Middle frontal gyrus (tissue), 1 donor: ENCODE data around the gene PHKB.
"Not testable (repeated sequence)": the region's sequence is repeated elsewhere in the genome, so short reads cannot be mapped to it uniquely, and the experiment has no call there.

Experiments
- DNase-seq: peaks from one replicate; pipeline ENCODE4 v3.0.0-alpha.2; 2015; ENCODE audit warnings: low spot score; ENCODE audit errors: extremely low spot score

The PHKB gene

DNA sequence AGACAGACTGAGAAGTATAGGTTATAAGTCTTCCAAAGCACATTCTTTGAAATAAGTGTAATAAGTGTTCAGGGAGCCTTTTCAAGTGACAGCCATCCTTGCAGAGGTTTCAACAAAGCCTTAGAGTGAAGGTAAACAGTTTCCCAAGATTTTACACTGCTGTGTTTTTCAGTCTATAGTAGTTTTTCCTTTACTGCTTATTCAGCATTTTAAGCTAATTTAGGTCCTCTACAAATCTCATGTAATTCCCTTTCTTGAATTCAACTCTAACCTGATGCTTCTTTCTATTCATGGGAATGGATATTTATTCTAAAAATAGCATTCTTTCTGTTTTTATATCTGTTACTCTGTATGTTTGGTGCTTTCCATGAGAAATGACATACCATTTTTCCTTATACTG is 211.3 kb downstream of the PHKB start:
- no peak for DNase-seq

DNA sequence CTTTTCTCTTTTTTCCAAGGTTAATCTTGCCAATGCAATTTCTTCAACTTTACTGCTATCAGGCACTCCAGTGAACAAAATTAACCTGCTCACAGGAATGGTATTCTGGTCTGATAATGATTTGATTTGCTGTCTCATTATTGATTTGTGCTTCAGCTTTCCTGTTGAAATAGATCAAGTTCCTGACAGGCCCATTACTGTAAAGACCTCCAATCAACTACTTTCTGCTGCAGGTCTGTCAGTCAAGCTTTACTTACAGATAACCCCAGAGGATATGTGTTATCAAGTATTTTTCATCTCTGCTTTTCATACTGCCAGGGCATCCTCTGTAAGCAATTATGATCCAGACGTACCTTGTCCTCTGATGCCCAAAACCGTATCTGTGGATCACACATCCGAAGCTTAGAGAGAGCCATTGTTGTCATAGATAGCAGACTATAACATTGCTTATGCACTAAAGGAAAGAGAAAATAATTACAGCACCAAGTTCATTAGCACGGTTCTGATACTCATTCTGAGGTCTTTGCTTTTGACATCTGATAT is 215.6 kb downstream of the PHKB start:
- DNase-seq = no peak

DNA sequence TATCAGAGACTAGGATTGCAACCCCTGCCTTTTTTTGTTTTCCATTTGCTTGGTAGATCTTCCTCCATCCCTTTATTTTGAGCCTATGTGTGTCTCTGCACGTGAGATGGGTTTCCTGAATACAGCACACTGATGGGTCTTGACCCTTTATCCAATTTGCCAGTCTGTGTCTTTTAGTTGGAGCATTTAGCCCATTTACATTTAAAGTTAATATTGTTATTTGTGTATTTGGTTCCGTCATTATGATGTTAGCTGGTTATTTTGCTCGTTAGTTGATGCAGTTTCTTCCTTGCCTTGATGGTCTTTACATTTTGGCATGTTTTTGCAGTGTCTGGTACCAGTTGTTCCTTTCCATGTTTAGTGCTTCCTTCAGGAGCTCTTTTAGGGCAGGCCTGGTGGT is 220.4 kb downstream of the PHKB start:
- DNase-seq = not testable (repeated sequence)

DNA sequence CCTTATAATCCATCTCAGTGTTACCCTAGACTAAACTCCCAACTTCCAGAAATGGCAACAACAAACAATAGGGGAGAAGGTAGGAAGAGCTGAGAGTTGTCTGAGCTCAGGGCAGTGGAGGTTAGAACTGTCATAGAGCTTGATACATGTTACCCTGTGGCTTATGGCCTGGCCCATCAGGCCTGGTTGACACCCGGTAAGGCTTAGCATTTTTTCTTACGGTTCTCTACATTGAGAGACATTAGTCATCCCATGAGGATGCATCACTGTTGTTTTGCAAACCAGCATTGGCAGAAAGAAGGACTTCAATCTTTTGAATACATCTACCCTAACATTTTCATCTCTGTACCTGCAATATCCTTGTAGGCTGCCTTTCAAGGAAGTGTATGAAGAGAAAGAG is 226.6 kb downstream of the PHKB start:
- DNase-seq = no peak

- DNase-seq = no peak
Measured at GRCh38 chr16:47693226-47693625, 232.1 kb downstream of the PHKB start.

DNA sequence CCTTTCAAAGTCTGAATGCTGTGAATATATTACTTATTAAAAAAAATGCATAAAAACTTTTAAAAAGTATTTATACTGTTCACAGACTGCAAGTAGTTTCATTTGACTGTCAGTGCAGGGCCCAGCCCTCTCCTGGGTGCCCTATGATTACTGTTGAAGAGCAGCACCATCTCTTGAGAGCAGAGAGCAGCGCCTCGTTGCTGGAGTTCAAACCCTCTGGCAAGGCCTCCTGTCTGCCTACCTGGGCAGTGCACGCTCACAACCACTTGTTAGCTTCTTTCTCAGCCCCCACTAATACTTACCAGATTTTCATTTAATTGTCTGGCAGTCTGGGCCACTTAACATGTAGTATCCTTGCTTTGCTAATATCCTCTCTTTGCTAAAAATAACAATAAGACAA is 233.4 kb downstream of the PHKB start:
- DNase-seq = no peak

DNA sequence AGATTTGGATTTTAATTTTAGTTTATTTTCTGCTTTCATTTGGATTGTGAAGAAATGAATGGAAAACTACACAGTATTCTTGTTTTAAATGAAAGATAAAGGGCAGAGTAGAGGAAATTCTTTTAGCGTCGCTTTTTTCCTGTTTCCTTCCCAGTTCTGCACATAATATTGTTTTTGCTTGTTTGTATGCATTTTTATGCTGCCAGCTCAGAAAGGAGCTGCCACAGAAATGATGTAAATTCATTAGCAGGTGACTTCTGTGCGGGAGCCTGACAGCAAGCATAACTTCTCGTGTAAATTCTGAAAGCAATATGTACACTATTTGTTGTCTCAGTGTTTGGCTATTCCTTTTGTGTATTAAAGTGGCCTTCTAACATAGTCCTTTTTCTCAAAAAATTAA is 234.6 kb downstream of the PHKB start:
- DNase-seq = no peak

DNA sequence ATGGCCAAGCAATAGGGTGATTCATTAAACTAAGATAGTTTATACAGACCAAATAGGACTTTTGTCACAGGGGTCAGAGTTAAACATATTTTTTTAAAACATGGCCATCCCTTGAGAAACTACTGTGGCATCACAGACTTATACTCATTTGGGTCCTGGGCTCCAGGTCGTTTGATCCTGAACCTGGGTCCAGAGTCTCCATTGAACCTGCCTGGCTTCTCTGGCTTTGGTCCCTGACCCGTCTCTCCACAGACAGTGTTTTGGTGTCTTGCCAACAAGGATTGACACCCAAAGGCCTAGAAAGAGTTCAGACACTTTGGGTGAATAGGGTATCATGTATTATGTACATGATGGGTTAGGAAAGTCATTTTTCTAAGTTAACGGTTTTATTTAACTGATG is 236.7 kb downstream of the PHKB start:
- DNase-seq = no peak

- DNase-seq = no peak
Measured at GRCh38 chr16:47699106-47699505, 238.0 kb downstream of the PHKB start.

DNA sequence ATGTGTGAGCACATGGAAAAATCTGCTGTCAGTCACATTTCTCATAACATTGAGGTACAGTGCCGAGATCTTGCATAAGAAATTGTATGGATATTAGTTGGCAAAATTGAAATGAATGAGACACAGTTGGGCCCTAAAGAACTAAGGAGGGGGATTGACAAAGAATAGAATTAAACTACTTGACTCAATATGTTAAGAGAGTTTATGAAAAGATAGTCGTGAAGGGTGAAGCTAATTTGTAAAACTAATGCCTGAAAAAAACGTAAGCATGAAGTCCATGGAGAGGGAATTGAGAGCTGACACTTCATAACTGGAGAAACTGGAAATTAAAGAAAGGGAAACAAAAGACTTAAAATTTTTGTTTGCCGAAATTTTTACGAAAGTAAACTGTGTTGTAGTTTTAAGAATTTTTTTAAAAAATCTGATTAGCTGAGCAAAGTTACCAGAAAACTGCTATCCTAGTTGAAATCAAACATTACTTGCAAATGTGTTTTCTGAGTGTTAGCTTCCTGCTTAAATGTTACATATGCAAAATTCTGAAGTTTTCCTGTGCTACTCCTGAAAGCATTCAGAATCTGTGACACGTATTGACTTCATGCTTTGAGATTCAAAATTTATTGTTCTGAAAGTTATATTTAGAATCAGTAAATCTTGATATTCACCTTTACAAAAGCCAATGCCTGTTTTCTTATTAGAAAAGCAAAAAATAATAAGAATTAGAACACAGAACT is 239.9 kb downstream of the PHKB start:
- DNase-seq = no peak

- DNase-seq = no peak
Measured at GRCh38 chr16:47705266-47705665, 244.1 kb downstream of the PHKB start.

- no peak for DNase-seq
Measured at GRCh38 chr16:47711809-47712208, 250.7 kb downstream of the PHKB start.

DNA sequence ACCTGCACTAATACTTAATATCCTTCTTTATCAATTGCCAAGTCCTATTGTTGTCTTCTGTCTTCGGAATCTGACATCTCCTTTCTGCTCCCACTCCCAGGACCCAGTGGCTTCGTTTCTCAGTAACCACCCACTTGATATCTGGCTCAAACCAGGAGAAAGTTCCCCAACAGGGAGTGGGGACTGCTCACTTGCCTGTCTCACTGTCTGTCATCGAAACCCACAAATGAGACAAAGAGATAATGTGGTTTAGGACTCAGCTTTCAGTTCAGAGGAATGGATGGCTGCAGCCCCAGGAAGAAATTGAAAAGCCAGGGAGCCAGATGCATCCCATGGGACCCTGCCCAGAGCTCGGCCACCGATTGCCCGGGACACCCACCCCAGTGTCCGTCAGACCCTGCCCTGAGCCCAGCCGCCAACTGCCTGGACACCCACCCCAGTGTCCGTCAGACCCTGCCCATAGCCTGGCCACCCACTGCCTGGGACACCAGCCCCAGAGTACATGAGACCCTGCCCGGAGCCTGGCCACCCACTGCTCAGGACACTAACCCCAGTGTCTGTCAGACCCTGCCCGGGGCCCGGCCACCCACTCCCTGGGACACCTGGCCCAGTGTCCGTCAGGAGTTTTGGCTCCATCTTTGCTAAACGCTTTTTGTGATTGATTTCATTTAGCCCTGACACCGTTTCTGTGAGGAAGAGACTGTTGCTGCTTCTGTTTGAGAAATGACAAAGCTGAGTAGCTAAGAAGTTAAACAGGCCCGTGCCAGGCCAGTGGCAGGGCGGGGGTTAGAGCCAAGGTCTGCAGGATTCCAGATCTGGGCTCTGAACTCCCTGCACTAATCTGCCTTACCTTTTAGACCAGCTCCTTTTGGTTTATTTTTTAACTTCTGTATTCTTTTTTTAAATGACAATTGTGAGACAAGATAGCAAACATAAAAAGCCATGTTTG is 251.4 kb downstream of the PHKB start:
- DNase-seq = no peak

DNA sequence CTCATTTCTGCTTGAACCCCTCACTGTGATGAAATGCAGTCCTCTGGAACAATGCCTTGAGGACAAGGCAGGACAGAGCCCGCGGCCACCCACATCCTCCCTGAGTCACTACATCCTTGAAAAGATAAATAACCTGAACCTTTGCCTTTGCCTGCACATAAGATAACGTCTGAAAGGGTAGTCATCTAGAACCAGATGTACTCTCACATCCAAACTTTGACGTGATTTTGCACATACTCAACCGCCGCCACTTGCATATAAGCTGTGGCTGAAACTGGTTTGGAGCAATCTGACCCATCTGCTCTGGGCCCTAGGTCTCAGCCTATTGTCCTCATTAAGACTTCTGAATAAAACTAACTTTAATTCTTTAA is 252.1 kb downstream of the PHKB start:
- DNase-seq = no peak

DNA sequence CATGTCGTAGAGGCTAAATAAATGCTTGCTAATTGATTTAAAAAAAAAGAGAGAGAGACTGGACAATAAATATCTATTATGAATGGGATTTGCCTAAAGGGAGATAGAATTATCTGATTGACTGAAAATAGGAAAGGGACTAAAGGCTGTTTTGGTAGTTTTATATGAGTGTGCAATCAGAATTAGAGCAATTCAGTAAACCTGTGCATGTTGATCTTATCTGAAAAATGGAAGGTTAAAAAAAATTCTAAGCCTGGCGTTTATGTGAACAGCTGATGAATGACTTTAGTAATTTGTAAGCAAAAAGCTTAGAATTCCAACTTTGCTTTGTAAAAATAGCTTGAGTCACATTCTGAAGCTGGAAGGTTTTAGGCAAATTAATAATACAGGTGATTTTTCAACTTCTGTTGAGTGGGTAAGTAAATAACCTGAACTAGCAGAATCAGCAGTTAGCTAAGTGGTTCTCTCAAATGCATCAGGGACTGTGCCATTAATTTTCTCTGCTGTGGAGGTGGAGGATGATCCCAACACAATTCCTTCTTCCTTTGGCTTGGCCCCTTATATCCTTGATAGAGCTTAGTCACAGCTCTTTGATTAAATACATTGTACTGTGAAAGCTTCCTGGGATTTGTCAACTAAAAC is 254.4 kb downstream of the PHKB start:
- DNase-seq = no peak

GRCh38 chr16:47716571-47716970 is 255.4 kb downstream of the PHKB start:
- DNase-seq = no peak

DNA sequence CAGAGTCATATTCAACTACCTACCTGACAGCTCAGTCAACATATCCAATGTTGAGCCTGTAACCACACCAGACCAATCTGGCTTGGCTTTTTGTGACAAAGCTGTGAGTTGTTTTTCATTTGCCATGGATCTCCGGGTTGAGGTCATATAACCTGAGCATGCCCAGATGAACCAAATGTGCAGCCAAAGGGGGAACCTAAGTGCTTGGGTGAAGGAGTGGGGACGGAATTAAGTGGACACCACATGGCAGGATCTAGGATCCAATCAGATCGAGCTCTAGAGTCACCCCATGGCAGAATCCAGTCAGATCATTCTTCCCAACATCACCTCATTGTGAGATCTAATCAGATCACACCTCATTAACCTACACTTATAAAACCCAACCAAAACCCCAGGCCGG is 258.6 kb downstream of the PHKB start:
- DNase-seq = no peak

GRCh38 chr16:47721006-47721637 is 260.0 kb downstream of the PHKB start:
- DNase-seq = no peak

- DNase-seq = no peak
Measured at GRCh38 chr16:47722046-47722445, 260.9 kb downstream of the PHKB start.

DNA sequence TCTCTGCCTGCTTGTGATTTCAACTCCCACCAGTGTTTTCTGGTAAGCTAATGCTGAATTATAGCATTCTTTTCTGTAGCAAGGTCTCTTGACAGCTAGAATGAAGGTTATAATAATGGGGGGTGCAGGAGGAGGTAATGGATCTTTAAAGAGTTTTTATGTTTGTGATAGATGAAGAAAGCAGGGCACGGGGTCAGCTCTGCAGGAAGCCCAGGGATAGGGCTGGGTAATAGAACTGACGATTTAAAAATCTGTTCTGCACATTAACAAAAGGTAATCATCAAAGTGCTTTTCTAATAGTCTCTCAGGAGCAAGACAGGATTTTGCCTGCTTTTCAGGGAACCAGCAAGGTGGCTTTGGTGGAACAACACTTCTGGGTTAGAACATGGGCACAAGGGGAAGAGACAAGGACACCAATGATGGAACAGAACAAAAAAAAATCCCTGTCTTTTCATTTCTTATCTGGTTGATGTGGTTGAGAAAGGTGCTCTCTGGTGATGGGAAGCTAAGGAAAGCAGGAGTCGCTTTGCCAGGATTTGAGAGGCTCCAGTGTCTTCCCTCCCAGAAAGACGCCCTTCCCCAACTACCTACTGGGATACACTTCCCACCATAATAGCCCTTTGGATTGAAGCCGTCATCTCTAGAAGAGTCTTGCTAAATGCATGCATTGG is 263.1 kb downstream of the PHKB start:
- DNase-seq = no peak

- no peak for DNase-seq
Measured at GRCh38 chr16:47725188-47725695, 264.1 kb downstream of the PHKB start.
